Large intestine (tissue), 3 donors: ENCODE results near the gene MED15. TPM values are rescaled to one million over a fixed set of nuclear protein-coding genes. Genes with fewer than 3 reads are reported as not detected.
"Not testable (repeated sequence)": the region's sequence is repeated elsewhere in the genome, so short reads cannot be mapped to it uniquely, and the experiment has no call there.

Experiments used
- DNase-seq, 2 donors: peaks; one replicate each; pipeline versions ENCODE4 v3.0.0 to v3.0.0-alpha.2; 2013
- H3K27ac ChIP-seq: one replicate; pipeline ENCODE4 v1.5.1; 2013; ENCODE audit warnings: low read length
- H3K27me3 ChIP-seq: 2 replicates; pipeline ENCODE4 v1.6.1; 2013; ENCODE audit warnings: low read length; ENCODE audit not compliant: control insufficient read depth, insufficient read depth
- H3K36me3 ChIP-seq: 2 replicates; pipeline ENCODE4 v1.6.1; 2013; ENCODE audit warnings: low read length; ENCODE audit not compliant: control insufficient read depth, insufficient read depth
- H3K4me1 ChIP-seq: one replicate; pipeline ENCODE4 v1.6.1; 2013; ENCODE audit warnings: low read length; ENCODE audit not compliant: control insufficient read depth, insufficient read depth
- H3K4me3 ChIP-seq: one replicate; pipeline ENCODE4 v1.5.1; 2013; ENCODE audit warnings: low read length
- H3K9me3 ChIP-seq: one replicate; pipeline ENCODE4 v1.6.1; 2013; ENCODE audit warnings: mild to moderate bottlenecking, low read depth, low read length, moderate library complexity; ENCODE audit not compliant: control insufficient read depth
- WGBS: methylation state at CpG from one replicate; pipeline ENCODE4 v1.1.5; 2013; ENCODE audit warnings: low lambda C conversion rate; ENCODE audit not compliant: insufficient coverage; 5-methylcytosine and 5-hydroxymethylcytosine counted together
- polyA plus RNA-seq: library from polyadenylated mRNA; unstranded; fragments of 120-200 nt; gene quantifications from one replicate; pipeline ENCODE4 v1.2.1, GENCODE V29; 2013

Gene MED15
- polyA plus RNA-seq, 1 donor: 51.5 TPM

- Histone ChIP-seq H3K27me3 (no peaks in the 10 kb centered on the region), H3K4me1 (no peaks in the 10 kb centered on the region), H3K9me3 (no peaks in the 10 kb centered on the region), H3K4me3 (no peak overlapping the region), H3K36me3 (peaks cover 37% of the 10 kb centered on the region), H3K27ac (no peak overlapping the region)
- WGBS: no CpG with 5 or more reads among the region's 3 CpGs
- DNase-seq: no peak
These were observed 40.6 kb upstream of the MED15 start for GRCh38 chr22:20466659-20467379.

GRCh38 chr22:20469110-20469868 lies 38.1 kb upstream of the MED15 start:
- no CpG with 5 or more reads among the region's 6 CpGs for WGBS
- no peaks in the 10 kb centered on the region for H3K27me3 ChIP-seq
- DNase-seq: no peak
- no peak overlapping the region for H3K4me3 ChIP-seq
- no peaks in the 10 kb centered on the region for H3K9me3 ChIP-seq
- H3K36me3 ChIP-seq: peaks cover 26% of the 10 kb centered on the region
- no peaks in the 10 kb centered on the region for H3K4me1 ChIP-seq
- H3K27ac ChIP-seq: no peak overlapping the region

DNA sequence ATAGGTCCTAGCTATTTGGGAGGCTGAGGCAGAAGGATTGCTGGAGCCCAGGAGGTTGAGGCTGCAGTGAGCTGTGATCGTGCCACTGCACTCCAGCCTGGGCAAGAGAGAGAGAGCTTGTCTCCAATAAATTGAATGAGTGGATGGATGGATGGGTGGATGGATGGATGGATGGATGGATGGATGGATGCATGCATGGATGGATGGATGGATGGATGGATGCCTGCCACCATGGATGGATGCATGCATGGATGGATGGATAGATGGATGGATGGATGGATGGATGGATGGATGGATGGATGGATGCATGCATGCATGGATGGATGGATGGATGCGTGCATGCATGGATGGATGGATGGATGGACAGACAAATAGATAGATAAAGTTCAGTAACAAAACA lies 36.9 kb upstream of the MED15 start:
- H3K9me3 ChIP-seq, H3K4me1 ChIP-seq, H3K4me3 ChIP-seq, H3K27me3 ChIP-seq, DNase-seq, H3K27ac ChIP-seq: not testable (repeated sequence)
- no CpG with 5 or more reads among the region's 2 CpGs for WGBS
- peaks cover 14% of the 10 kb centered on the region for H3K36me3 ChIP-seq

DNA sequence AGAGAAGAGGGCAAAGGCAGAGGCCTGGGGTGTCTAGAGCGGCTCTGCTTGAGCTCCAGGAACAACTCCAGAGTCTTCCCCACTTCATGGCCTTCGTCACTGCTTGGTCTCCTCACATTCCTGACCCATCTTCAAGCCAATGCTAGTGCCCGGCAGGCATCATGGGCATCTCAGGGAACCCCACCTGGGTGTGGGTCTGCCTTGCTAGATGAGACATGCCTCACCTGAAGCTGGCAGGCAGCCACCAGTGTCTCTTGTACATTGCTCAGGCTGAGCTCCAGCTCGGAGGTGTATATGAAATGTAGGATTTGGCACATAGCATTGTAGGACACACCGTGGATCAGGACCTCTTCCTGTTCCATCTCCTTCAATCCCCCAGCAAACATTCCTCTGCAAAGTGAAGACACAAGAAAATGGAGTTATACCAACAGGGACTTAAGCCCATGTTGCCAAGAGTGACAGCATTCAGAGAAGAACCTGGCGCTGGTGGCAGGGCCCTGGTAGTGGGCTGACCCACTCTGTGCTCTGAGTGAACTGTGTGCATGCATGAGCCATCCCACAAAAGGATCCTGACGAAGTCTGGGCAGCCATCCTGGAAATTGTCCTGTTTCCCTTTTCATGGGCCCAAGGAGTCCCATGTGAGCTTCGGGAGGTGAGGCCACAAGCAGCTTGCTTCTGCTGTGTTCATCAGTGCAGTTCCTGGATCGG lies 36.1 kb upstream of the MED15 start:
- Histone ChIP-seq H3K27me3 (no peaks in the 10 kb centered on the region), H3K9me3 (no peaks in the 10 kb centered on the region), H3K27ac (no peak overlapping the region), H3K4me1 (no peaks in the 10 kb centered on the region), H3K4me3 (no peak overlapping the region), H3K36me3 (peaks cover 14% of the 10 kb centered on the region)
- DNase-seq: no peak
- no CpG with 5 or more reads among the region's 9 CpGs for WGBS

GRCh38 chr22:20472629-20473442 lies 34.6 kb upstream of the MED15 start:
- DNase-seq: no peak
- H3K4me1 ChIP-seq: no peaks in the 10 kb centered on the region
- H3K36me3 ChIP-seq: peaks cover 14% of the 10 kb centered on the region
- H3K9me3 ChIP-seq: no peaks in the 10 kb centered on the region
- H3K27ac ChIP-seq: no peak overlapping the region
- no peaks in the 10 kb centered on the region for H3K27me3 ChIP-seq
- H3K4me3 ChIP-seq: no peak overlapping the region
- 93% methylated on average over 3 of the region's 11 CpGs for WGBS

- Histone ChIP-seq H3K4me3 (no peak overlapping the region), H3K27ac (no peak overlapping the region), H3K4me1 (no peaks in the 10 kb centered on the region), H3K36me3 (peaks cover 12% of the 10 kb centered on the region), H3K9me3 (no peaks in the 10 kb centered on the region), H3K27me3 (no peaks in the 10 kb centered on the region)
- WGBS: 89% methylated on average over 2 of the region's 4 CpGs
- no peak for DNase-seq
These were observed 32.3 kb upstream of the MED15 start for GRCh38 chr22:20475115-20475436.

GRCh38 chr22:20475569-20475968 lies 31.8 kb upstream of the MED15 start:
- H3K27ac ChIP-seq, H3K9me3 ChIP-seq, H3K36me3 ChIP-seq, DNase-seq, H3K4me1 ChIP-seq, H3K27me3 ChIP-seq, H3K4me3 ChIP-seq: not testable (repeated sequence)
- WGBS: no CpG with 5 or more reads among the region's 12 CpGs

GRCh38 chr22:20478059-20478458 lies 29.4 kb upstream of the MED15 start:
- H3K9me3 ChIP-seq, H3K4me1 ChIP-seq, H3K36me3 ChIP-seq, H3K4me3 ChIP-seq, H3K27me3 ChIP-seq, DNase-seq, H3K27ac ChIP-seq: not testable (repeated sequence)
- no CpG with 5 or more reads among the region's 6 CpGs for WGBS

DNA sequence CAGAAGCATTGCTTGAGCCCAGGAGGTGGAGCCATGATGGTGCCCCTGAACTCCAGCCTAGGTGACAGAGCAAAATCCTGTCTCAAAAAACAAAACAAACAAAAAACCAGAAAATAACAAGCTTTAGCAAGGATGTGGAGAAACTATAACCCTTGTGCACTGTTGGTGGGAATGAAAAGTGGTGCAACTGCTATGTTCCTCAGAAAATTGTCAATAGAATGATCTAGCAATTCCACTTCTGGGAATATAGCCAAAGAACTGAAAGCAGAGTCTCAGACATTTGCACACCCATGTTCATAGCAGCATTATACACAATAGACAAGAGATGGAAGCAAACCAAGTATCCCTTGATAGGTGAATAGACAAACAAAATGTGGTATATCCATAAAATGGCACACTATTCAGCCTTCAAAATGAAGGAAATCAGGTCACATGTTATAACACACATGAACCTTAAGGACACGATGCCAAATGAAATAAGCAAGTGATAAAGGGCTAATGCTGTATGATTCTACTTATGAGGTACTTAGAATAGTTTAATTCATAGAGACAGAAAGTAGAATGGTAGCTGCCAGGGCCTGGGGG lies 27.7 kb upstream of the MED15 start:
- WGBS: no CpG with 5 or more reads among the region's 1 CpG
- no peaks in the 10 kb centered on the region for H3K27me3 ChIP-seq
- H3K4me1 ChIP-seq: no peaks in the 10 kb centered on the region
- H3K9me3 ChIP-seq: no peaks in the 10 kb centered on the region
- no peak for DNase-seq
- H3K36me3 ChIP-seq: peaks cover 3% of the 10 kb centered on the region
- no peak overlapping the region for H3K4me3 ChIP-seq
- no peak overlapping the region for H3K27ac ChIP-seq

DNA sequence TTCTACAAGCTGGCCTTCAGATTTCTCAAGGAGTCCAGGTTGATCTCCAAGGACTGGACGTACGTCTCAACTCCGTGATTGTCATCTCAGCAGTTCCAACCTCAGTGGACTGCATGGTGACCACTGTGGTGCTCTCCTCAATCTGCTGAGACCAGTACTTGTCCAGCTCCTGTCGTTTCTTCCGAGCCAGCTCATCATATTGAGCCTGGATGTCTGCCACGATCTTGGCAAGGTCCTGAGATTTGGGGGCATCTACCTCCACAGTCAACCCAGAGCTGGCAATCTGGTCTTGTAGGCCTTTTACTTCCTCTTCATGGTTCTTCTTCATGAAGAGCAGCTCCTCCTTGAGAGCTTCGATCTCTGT lies 24.3 kb upstream of the MED15 start:
- not testable (repeated sequence) for H3K4me1 ChIP-seq, DNase-seq, H3K27ac ChIP-seq, H3K4me3 ChIP-seq, H3K27me3 ChIP-seq, H3K9me3 ChIP-seq, H3K36me3 ChIP-seq
- WGBS: no CpG with 5 or more reads among the region's 7 CpGs
